HepG2 (cell line): ENCODE results near the gene ULK4. TPM values are rescaled to one million over a fixed set of nuclear protein-coding genes. Genes with fewer than 3 reads are reported as not detected.

Experiments used
- ATAC-seq: fragments of 200-7000 bp; cut with Tn5 transposase; 3 replicates; pipeline ENCODE4 v1.9.1; 2020; ENCODE audit warnings: mild to moderate bottlenecking, moderate library complexity
- BruUV-seq: library from RNA; stranded (reverse); fragments of 400-500 nt; replicated peaks from 2 replicates; lab custom pipeline; 2021; lab: Mats Ljungman, UMichigan
- CTCF ChIA-PET: fragments of 300-600 bp; formaldehyde crosslinking; extraction: SDS; loops from one replicate; lab custom pipeline; 2021; ENCODE audit warnings: low total read pairs, inconsistent platforms, low intra/inter-chr PET ratio; lab: Yijun Ruan, JAX
- POLR2A ChIA-PET: fragments of 350-600 bp; sonication (Branson Sonifier 250); formaldehyde crosslinking; loops from one replicate; lab custom pipeline; 2020; ENCODE audit warnings: antibody characterized with exemption, inconsistent platforms; lab: Yijun Ruan, JAX
- DNase-seq: peaks from one replicate; pipeline ENCODE4 v3.0.0-alpha.2; 2015; ENCODE audit warnings: low spot score
- FAIRE-seq: peaks from 3 replicates; lab custom pipeline; 2011; peaks lifted over from hg19 to GRCh38; lab: Jason Lieb, UNC
- H2AFZ ChIP-seq: one replicate; pipeline ENCODE4 v1.6.1; 2011; ENCODE audit warnings: low read length, inconsistent platforms
- H3K27ac ChIP-seq: fragments of 300-600 bp; 3 replicates; pipeline ENCODE4 v1.8.0; 2011; ENCODE audit warnings: mixed run types, mild to moderate bottlenecking, mixed read lengths, low read length, inconsistent platforms; ENCODE audit not compliant: insufficient read depth; ENCODE audit errors: extremely low read length
- H3K27me3 ChIP-seq, 2 experiments: fragments of 200-600 bp in 1 of 2; 2 replicates in 1 of 2; 3 replicates in 1 of 2; pipeline versions ENCODE4 v1.6.0 to v1.8.0; 2011; ENCODE audit warnings: low read length in 2 of 2, mild to moderate bottlenecking in 2 of 2, moderate library complexity in 2 of 2, inconsistent platforms in 1 of 2; ENCODE audit not compliant: insufficient read depth in 2 of 2, control insufficient read depth in 1 of 2
- H3K36me3 ChIP-seq, 2 experiments: fragments of 200-600 bp in 1 of 2; replicated peaks in 1 of 2; 2 replicates in 1 of 2; 3 replicates in 1 of 2; pipeline versions ENCODE4 v1.5.1 to v1.8.0; 2011; ENCODE audit warnings: low read length in 2 of 2, inconsistent platforms in 1 of 2; ENCODE audit not compliant: insufficient read depth in 2 of 2, control insufficient read depth in 1 of 2
- H3K4me1 ChIP-seq: 2 replicates; pipeline ENCODE4 v1.5.1; 2012; ENCODE audit warnings: low read length, inconsistent platforms; ENCODE audit not compliant: insufficient read depth
- H3K4me2 ChIP-seq: 2 replicates; pipeline ENCODE4 v1.6.0; 2011; ENCODE audit warnings: low read depth, low read length, inconsistent platforms
- H3K4me3 ChIP-seq, 3 experiments: fragments of 200-600 bp in 1 of 3; sonication (generic), shearing (Covaris generic) in 1 of 3; replicated peaks in 1 of 3; 2 replicates each; pipeline ENCODE4 v1.5.1; 2011 to 2016; ENCODE audit warnings: low read length in 3 of 3, inconsistent platforms in 2 of 3, low read depth in 2 of 3, mild to moderate bottlenecking in 2 of 3, control low read depth in 1 of 3, mixed read lengths in 1 of 3; ENCODE audit not compliant: insufficient read depth in 1 of 3
- H3K79me2 ChIP-seq: one replicate; pipeline ENCODE4 v1.6.1; 2011; ENCODE audit warnings: low read length, inconsistent platforms; ENCODE audit not compliant: insufficient read depth
- H3K9ac ChIP-seq: 2 replicates; pipeline ENCODE4 v1.6.0; 2011; ENCODE audit warnings: mild to moderate bottlenecking, low read depth, low read length, inconsistent platforms; ENCODE audit not compliant: insufficient read depth
- H3K9me3 ChIP-seq: 2 replicates; pipeline ENCODE4 v1.5.1; 2012; ENCODE audit warnings: mild to moderate bottlenecking, low read length
- H4K20me1 ChIP-seq: 2 replicates; pipeline ENCODE4 v1.6.0; 2011; ENCODE audit warnings: inconsistent platforms, mild to moderate bottlenecking, low read length, moderate library complexity; ENCODE audit not compliant: insufficient read depth
- ATF5 ChIP-seq: sonication (generic); formaldehyde crosslinking; IDR thresholded peaks from 2 replicates; pipeline ENCODE4 v1.4.0; 2020; ENCODE audit warnings: mild to moderate bottlenecking, low read depth, missing genetic modification reagents
- DRAP1 ChIP-seq: IDR thresholded peaks from 2 replicates; pipeline ENCODE4 v1.6.1; 2016; ENCODE audit warnings: missing genetic modification reagents, missing compliant biosample characterization
- E2F1 ChIP-seq: sonication (generic); formaldehyde crosslinking; IDR thresholded peaks from 2 replicates; pipeline ENCODE4 v1.5.0; 2020; ENCODE audit warnings: missing genetic modification reagents
- EED ChIP-seq: sonication (generic); formaldehyde crosslinking; IDR thresholded peaks from 2 replicates; pipeline ENCODE4 v1.5.0; 2020; ENCODE audit warnings: mild to moderate bottlenecking, missing genetic modification reagents
- FOXO1 ChIP-seq: sonication (generic); formaldehyde crosslinking; IDR thresholded peaks from 2 replicates; pipeline ENCODE4 v1.4.0; 2020; ENCODE audit warnings: missing genetic modification reagents
- PLRG1 ChIP-seq: fragments of 450-650 bp; conservative IDR thresholded peaks from 2 replicates; pipeline ENCODE4 v1.6.1; 2016
- POLR2AphosphoS2 ChIP-seq: IDR thresholded peaks from 2 replicates; pipeline ENCODE4 v1.6.1; 2011; ENCODE audit warnings: low read depth, low read length, improper control_type of control experiment
- RELA ChIP-seq: sonication (generic); formaldehyde crosslinking; IDR thresholded peaks from 2 replicates; pipeline ENCODE4 v1.4.0; 2020; ENCODE audit warnings: missing genetic modification reagents
- ZFP90 ChIP-seq: sonication (generic); formaldehyde crosslinking; IDR thresholded peaks from 2 replicates; pipeline ENCODE4 v1.8.0; 2022; ENCODE audit warnings: missing genetic modification reagents, mild to moderate bottlenecking, inconsistent platforms, borderline replicate concordance
- ZNF124 ChIP-seq: sonication (generic); formaldehyde crosslinking; IDR thresholded peaks from 2 replicates; pipeline ENCODE4 v1.4.0; 2020; ENCODE audit warnings: missing genetic modification reagents
- ZNF143 ChIP-seq: sonication (generic); formaldehyde crosslinking; IDR thresholded peaks from 2 replicates; pipeline ENCODE4 v1.4.0; 2020; ENCODE audit warnings: missing genetic modification reagents
- ZNF451 ChIP-seq: sonication (generic); formaldehyde crosslinking; IDR thresholded peaks from 2 replicates; pipeline ENCODE4 v1.5.0; 2020; ENCODE audit warnings: mild to moderate bottlenecking, missing genetic modification reagents
- ZNF530 ChIP-seq: sonication (generic); formaldehyde crosslinking; IDR thresholded peaks from 2 replicates; pipeline ENCODE4 v1.5.0; 2020; ENCODE audit warnings: low read depth, mild to moderate bottlenecking, missing genetic modification reagents
- ZNF703 ChIP-seq: sonication (generic); formaldehyde crosslinking; IDR thresholded peaks from 2 replicates; pipeline ENCODE4 v1.5.1; 2020; ENCODE audit warnings: missing genetic modification reagents, mild to moderate bottlenecking, moderate library complexity, borderline replicate concordance
- WGBS: methylation state at CpG from one replicate; pipeline ENCODE4 v1.1.6; 2017; ENCODE audit warnings: low lambda C conversion rate; 5-methylcytosine and 5-hydroxymethylcytosine counted together
- in situ Hi-C: cut with HindIII; loops from 2 replicates; pipeline ENCODE4 v1.10.0; 2017; ENCODE audit warnings: low pct_unique_long_range_greater_than_20kb; ENCODE audit not compliant: extremely low pct_ligation_motif_present
- intact Hi-C: fragments of 100-400 bp; cut with micrococcal nuclease; formaldehyde crosslinking; loops from one replicate; pipeline ENCODE4 v1.10.0; 2022; ENCODE audit not compliant: unreplicated experiment
- polyA plus RNA-seq, 8 experiments: library from polyadenylated mRNA; depleted of rRNA in 3 of 8; stranded (reverse) in 7 of 8; unstranded in 1 of 8; fragments of >200 nt; fragmentation: Illumina TruSeq in 4 of 8; extraction: Trizol in 4 of 8; gene quantifications; 2 replicates each; pipeline versions ENCODE4 v1.2.1 to v1.2.3, GENCODE V29; 2011 to 2016; ENCODE audit warnings: low read depth in 4 of 8, missing spikeins in 1 of 8, mixed read lengths in 1 of 8; ENCODE audit not compliant: insufficient read depth in 1 of 8
- total RNA-seq, 5 experiments: library from RNA; depleted of rRNA; stranded (reverse); fragments of >200 nt; fragmentation: Illumina TruSeq; extraction: Trizol; gene quantifications; 2 replicates each; pipeline ENCODE4 v1.2.3, GENCODE V29; 2016; ENCODE audit warnings: low read depth in 1 of 5
- TF ChIP-seq, protein P1 (sequence below): sonication (generic); formaldehyde crosslinking; IDR thresholded peaks from 2 replicates; pipeline ENCODE4 v1.4.0; 2020; ENCODE audit warnings: mild to moderate bottlenecking, missing genetic modification reagents, borderline replicate concordance

ULK4 gene
- total and polyA plus RNA-seq, 2 of the 13 experiments (the other 11 are each of a cell fraction or from before 2014, with no cell fraction given) = 6.7 to 11.8 TPM

DNA sequence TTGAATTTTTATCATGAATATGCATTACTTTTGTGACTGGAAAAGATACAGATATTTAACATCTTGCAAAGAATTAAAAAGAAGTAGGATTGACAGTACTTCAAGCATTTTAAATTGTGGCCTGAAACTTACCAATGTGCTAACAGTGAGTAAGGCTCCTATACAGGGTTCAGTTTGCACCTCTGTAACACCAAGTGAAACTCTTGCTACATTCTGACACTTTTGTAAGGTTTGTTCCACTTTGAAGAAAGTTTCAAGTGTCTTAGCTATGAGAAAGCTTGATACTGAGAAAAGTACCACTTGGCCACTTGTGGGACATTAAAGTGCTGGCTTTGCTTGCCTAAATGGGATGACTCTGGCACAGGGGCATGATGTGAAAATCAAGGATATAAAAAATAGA, 473.4 kb downstream of the ULK4 start:
- Histone ChIP-seq H2AFZ (no peak overlapping the region), H3K27me3 (no peaks in the 10 kb centered on the region), H3K9ac (no peak overlapping the region), H3K27ac (no peak overlapping the region), H3K4me1 (no peaks in the 10 kb centered on the region), H4K20me1 (no peaks in the 10 kb centered on the region), H3K4me3 (no peak overlapping the region), H3K36me3 (no peaks in the 10 kb centered on the region), H3K4me2 (no peak overlapping the region), H3K79me2 (no peaks in the 10 kb centered on the region), H3K9me3 (no peaks in the 10 kb centered on the region)
- FAIRE-seq (no peak), DNase-seq (no peak), ATAC-seq (no peak)
- in situ Hi-C loops (no loop called here), intact Hi-C loops (no loop called here)
- CTCF ChIA-PET = no interaction called here
- BruUV-seq = no TSS peak
- POLR2A ChIA-PET = no interaction called here
- no peak for TF ChIP-seq RELA (CRISPR knock-in tag)
- TF ChIP-seq ATF5 (CRISPR knock-in tag) = no peak
- TF ChIP-seq ZNF124 = no peak
- no peak for TF ChIP-seq EED

GRCh38 chr3:41485484-41485883, 476.4 kb downstream of the ULK4 start:
- TF ChIP-seq ZFP90 (CRISPR knock-in tag) = no peak
- TF ChIP-seq ZNF530 (CRISPR knock-in tag) = no peak
- no peak for TF ChIP-seq ZNF703 (CRISPR knock-in tag)
- TF ChIP-seq PLRG1 = no peak
- TF ChIP-seq DRAP1 = no peak
- TF ChIP-seq, protein P1, sequence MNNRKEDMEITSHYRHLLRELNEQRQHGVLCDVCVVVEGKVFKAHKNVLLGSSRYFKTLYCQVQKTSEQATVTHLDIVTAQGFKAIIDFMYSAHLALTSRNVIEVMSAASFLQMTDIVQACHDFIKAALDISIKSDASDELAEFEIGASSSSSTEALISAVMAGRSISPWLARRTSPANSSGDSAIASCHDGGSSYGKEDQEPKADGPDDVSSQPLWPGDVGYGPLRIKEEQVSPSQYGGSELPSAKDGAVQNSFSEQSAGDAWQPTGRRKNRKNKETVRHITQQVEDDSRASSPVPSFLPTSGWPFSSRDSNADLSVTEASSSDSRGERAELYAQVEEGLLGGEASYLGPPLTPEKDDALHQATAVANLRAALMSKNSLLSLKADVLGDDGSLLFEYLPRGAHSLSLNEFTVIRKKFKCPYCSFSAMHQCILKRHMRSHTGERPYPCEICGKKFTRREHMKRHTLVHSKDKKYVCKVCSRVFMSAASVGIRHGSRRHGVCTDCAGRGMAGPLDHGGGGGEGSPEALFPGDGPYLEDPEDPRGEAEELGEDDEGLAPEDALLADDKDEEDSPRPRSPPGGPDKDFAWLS = no peak
- no peak for TF ChIP-seq E2F1 (CRISPR knock-in tag)
- TF ChIP-seq ZNF451 (CRISPR knock-in tag) = no peak
- TF ChIP-seq POLR2AphosphoS2 = no peak
- no peak for TF ChIP-seq FOXO1 (CRISPR knock-in tag)
- no peak for TF ChIP-seq ZNF143 (CRISPR knock-in tag)
- TF ChIP-seq, all 625 proteins: peak for 0
- 87% methylated on average over 4 of the region's 4 CpGs for WGBS
- no peaks in the 10 kb centered on the region for H3K27me3 ChIP-seq
- no peak for DNase-seq
- no peaks in the 10 kb centered on the region for H3K9me3 ChIP-seq
- no TSS peak for BruUV-seq
- no peak overlapping the region for H3K4me2 ChIP-seq
- H3K4me3 ChIP-seq = no peak overlapping the region
- H3K36me3 ChIP-seq = no peaks in the 10 kb centered on the region
- FAIRE-seq = no peak
- H3K4me1 ChIP-seq = no peaks in the 10 kb centered on the region
- no peak overlapping the region for H2AFZ ChIP-seq
- CTCF ChIA-PET = no interaction called here
- POLR2A ChIA-PET = no interaction called here
- H4K20me1 ChIP-seq = no peaks in the 10 kb centered on the region
- no peak overlapping the region for H3K9ac ChIP-seq
- ATAC-seq = no peak
- in situ Hi-C loops (no loop called here), intact Hi-C loops (no loop called here)
- no peak overlapping the region for H3K27ac ChIP-seq
- no peaks in the 10 kb centered on the region for H3K79me2 ChIP-seq
